Glutamatergic neuron (in vitro differentiated cells): ENCODE results near the gene TESPA1. TPM values are rescaled to one million over a fixed set of nuclear protein-coding genes. Genes with fewer than 3 reads are reported as not detected.
A peak's percentile ranks its signal among the peaks of the same experiment; 100 is the strongest.

Experiments
- DNase-seq: peaks from one replicate; pipeline ENCODE4 v3.0.0; 2022
- H3K27ac Mint-ChIP-seq: one replicate; pipeline ENCODE4 v1.8.0; 2020; ENCODE audit warnings: mild to moderate bottlenecking, mixed read lengths, inconsistent platforms; ENCODE audit not compliant: unreplicated experiment
- H3K27me3 Mint-ChIP-seq: one replicate; pipeline ENCODE4 v1.8.0; 2020; ENCODE audit warnings: mild to moderate bottlenecking, moderate library complexity, mixed read lengths, inconsistent platforms; ENCODE audit not compliant: unreplicated experiment
- H3K36me3 Mint-ChIP-seq: one replicate; pipeline ENCODE4 v1.8.0; 2020; ENCODE audit warnings: mild to moderate bottlenecking, mixed read lengths, inconsistent platforms; ENCODE audit not compliant: unreplicated experiment
- H3K4me1 Mint-ChIP-seq: one replicate; pipeline ENCODE4 v1.8.0; 2020; ENCODE audit warnings: mild to moderate bottlenecking, low read depth, mixed read lengths, inconsistent platforms; ENCODE audit not compliant: unreplicated experiment
- H3K4me3 Mint-ChIP-seq: one replicate; pipeline ENCODE4 v1.8.0; 2020; ENCODE audit warnings: mild to moderate bottlenecking, mixed read lengths, inconsistent platforms; ENCODE audit not compliant: unreplicated experiment
- H3K9me3 Mint-ChIP-seq: one replicate; pipeline ENCODE4 v1.8.0; 2020; ENCODE audit warnings: mild to moderate bottlenecking, moderate library complexity, mixed read lengths, inconsistent platforms; ENCODE audit not compliant: unreplicated experiment
- CTCF ChIP-seq: fragments of 200-600 bp; sonication (generic); IDR thresholded peaks from one replicate; pipeline ENCODE4 v1.5.0; 2021; ENCODE audit not compliant: partially characterized antibody, unreplicated experiment
- long read RNA-seq: library from polyadenylated mRNA; unstranded; transcript quantifications from one replicate; pipeline ENCODE4 v2.0.0, GENCODE V29; 2020; ENCODE audit not compliant: unreplicated experiment
- total RNA-seq: library from RNA; stranded (reverse); fragmentation: NEBNext Ultra II Directional; extraction: Animal tissue kit (Norgen Biotek cat#: 25700); gene quantifications from one replicate; pipeline ENCODE4 v1.2.1, GENCODE V29; 2021; ENCODE audit not compliant: unreplicated experiment

Gene TESPA1
- total RNA-seq = not detected
- long read RNA-seq, partial matches to known transcripts = 0 of 1 reads
- long read RNA-seq, other reads (novel, unspliced or antisense) = 1 of 1 reads

GRCh38 chr12:54984658-54985376 is at the start of gene TESPA1:
TSS of gene TESPA1 (minus strand) at chr12:54984762. CDS start at chr12:54974562, 10,200 bp downstream.
- no peak for DNase-seq
- TF ChIP-seq CTCF = no peak
- Mint-ChIP-seq H3K27me3 (peaks cover 5% of the 10 kb centered on the region), H3K27ac (no peak within 1 kb of the TSS), H3K36me3 (no peaks in the 10 kb centered on the region), H3K4me1 (peaks cover 8% of the 10 kb centered on the region), H3K9me3 (peaks cover 5% of the 10 kb centered on the region), H3K4me3 (no peak within 1 kb of the TSS)

GRCh38 chr12:55034218-55034617 is 49.7 kb upstream of the TESPA1 start:
- Mint-ChIP-seq H3K9me3 (peaks cover 16% of the 10 kb centered on the region), H3K27ac (peak overlapping the region; percentile 76), H3K36me3 (no peaks in the 10 kb centered on the region), H3K4me1 (peaks cover 48% of the 10 kb centered on the region), H3K4me3 (peak overlapping the region; percentile 49), H3K27me3 (peaks cover 10% of the 10 kb centered on the region)
- TF ChIP-seq CTCF = no peak
- peak; percentile 69 for DNase-seq

- no peak for DNase-seq
- TF ChIP-seq CTCF = no peak
- Mint-ChIP-seq H3K27me3 (peaks cover 3% of the 10 kb centered on the region), H3K4me3 (peak overlapping the region; percentile 98), H3K36me3 (peaks cover 13% of the 10 kb centered on the region), H3K4me1 (peaks cover 32% of the 10 kb centered on the region), H3K9me3 (peaks cover 7% of the 10 kb centered on the region), H3K27ac (no peak overlapping the region)
Measured at GRCh38 chr12:55025508-55025907, 40.9 kb upstream of the TESPA1 start.

- Mint-ChIP-seq H3K4me3 (peak overlapping the region; percentile 98), H3K27me3 (peaks cover 7% of the 10 kb centered on the region)
Measured at GRCh38 chr12:55024575-55024974, 40.0 kb upstream of the TESPA1 start.

More at GRCh38 chr12:55024575-55024974, 40.0 kb upstream of the TESPA1 start:
- Mint-ChIP-seq H3K27ac (peak overlapping the region; percentile 86), H3K4me1 (peaks cover 29% of the 10 kb centered on the region), H3K9me3 (peaks cover 14% of the 10 kb centered on the region), H3K36me3 (peaks cover 13% of the 10 kb centered on the region)
- no peak for DNase-seq
- no peak for TF ChIP-seq CTCF
